SK-N-SH (cell line): ENCODE measurements around the gene SRGAP1. TPM values are rescaled to one million over a fixed set of nuclear protein-coding genes. Genes with fewer than 3 reads are reported as not detected.
"Not testable (repeated sequence)": the region's sequence is repeated elsewhere in the genome, so short reads cannot be mapped to it uniquely, and the experiment has no call there.

Experiments
- CTCF ChIA-PET: fragments of 300-600, 350-600 bp; formaldehyde crosslinking; extraction: SDS; loops from one replicate; lab custom pipeline; 2021; lab: Yijun Ruan, JAX
- POLR2A ChIA-PET: fragments of 350-600 bp; sonication (Branson Sonifier 250); formaldehyde crosslinking; extraction: SDS; loops from one replicate; lab custom pipeline; 2020; ENCODE audit warnings: antibody characterized with exemption, inconsistent platforms; lab: Yijun Ruan, JAX
- DNase-seq: peaks from one replicate; pipeline ENCODE4 v3.0.0; 2012
- H2AFZ ChIP-seq: fragments of 200-600 bp; sonication (generic); 2 replicates; pipeline ENCODE4 v1.8.1; 2016; ENCODE audit warnings: antibody characterized with exemption, mild to moderate bottlenecking, low read depth
- H3F3A ChIP-seq: fragments of 200-600 bp; sonication (generic); replicated peaks from 2 replicates; pipeline ENCODE3; 2016; ENCODE audit warnings: antibody characterized with exemption, mild to moderate bottlenecking; ENCODE audit not compliant: insufficient read depth
- H3K27ac ChIP-seq, 2 experiments: fragments of 200-500 bp in 1 of 2; fragments of 200-600 bp in 1 of 2; sonication (Bioruptor generic) in 1 of 2; sonication (generic), shearing (Covaris generic) in 1 of 2; 2 replicates each; pipeline versions ENCODE4 v1.5.1 to v1.6.1; 2014 to 2016; ENCODE audit warnings: low read depth in 2 of 2, inconsistent platforms in 1 of 2, low read length in 1 of 2, mild to moderate bottlenecking in 1 of 2, mixed read lengths in 1 of 2
- H3K27me3 ChIP-seq: fragments of 200-600 bp; sonication (generic), shearing (Covaris generic); 2 replicates; pipeline ENCODE4 v1.6.1; 2016; ENCODE audit warnings: mixed run types; ENCODE audit not compliant: insufficient read depth
- H3K36me3 ChIP-seq, 2 experiments: fragments of 200-500 bp in 1 of 2; fragments of 200-600 bp in 1 of 2; sonication (Bioruptor generic) in 1 of 2; sonication (generic) in 1 of 2; replicated peaks in 1 of 2; 2 replicates each; pipeline versions ENCODE3 to v1.5.1; 2014 to 2016; ENCODE audit warnings: low read length in 1 of 2, mild to moderate bottlenecking in 1 of 2; ENCODE audit not compliant: insufficient read depth in 2 of 2, control insufficient read depth in 1 of 2
- H3K4me1 ChIP-seq, 2 experiments: fragments of 200-500 bp in 1 of 2; fragments of 200-600 bp in 1 of 2; sonication (Bioruptor generic) in 1 of 2; sonication (generic), shearing (Covaris generic) in 1 of 2; 2 replicates each; pipeline versions ENCODE4 v1.5.1 to v1.6.1; 2014 to 2016; ENCODE audit warnings: low read depth in 1 of 2, low read length in 1 of 2, mixed run types in 1 of 2; ENCODE audit not compliant: insufficient read depth in 2 of 2, control insufficient read depth in 1 of 2
- H3K4me2 ChIP-seq: fragments of 200-600 bp; sonication (generic), shearing (Covaris generic); 2 replicates; pipeline ENCODE4 v1.6.1; 2017; ENCODE audit warnings: mixed run types
- H3K4me3 ChIP-seq, 2 experiments: fragments of 200-500 bp in 1 of 2; fragments of 200-600 bp in 1 of 2; sonication (Bioruptor generic) in 1 of 2; sonication (generic), shearing (Covaris generic) in 1 of 2; 2 replicates each; pipeline versions ENCODE4 v1.5.1 to v1.8.1; 2014 to 2016; ENCODE audit warnings: low read depth in 2 of 2, inconsistent platforms in 1 of 2, low read length in 1 of 2, mild to moderate bottlenecking in 1 of 2, mixed read lengths in 1 of 2, moderate library complexity in 1 of 2
- H3K79me2 ChIP-seq: fragments of 200-600 bp; sonication (generic); 2 replicates; pipeline ENCODE4 v1.8.1; 2017; ENCODE audit warnings: mild to moderate bottlenecking; ENCODE audit not compliant: insufficient read depth
- H3K9ac ChIP-seq: fragments of 200-600 bp; sonication (generic); 2 replicates; pipeline ENCODE4 v1.6.1; 2017; ENCODE audit warnings: mixed run types
- H3K9me2 ChIP-seq: fragments of 200-600 bp; sonication (generic); 2 replicates; pipeline ENCODE4 v1.6.1; 2017; ENCODE audit warnings: mixed run types
- H3K9me3 ChIP-seq: fragments of 200-600 bp; sonication (generic); 2 replicates; pipeline ENCODE4 v1.6.1; 2017; ENCODE audit warnings: mixed run types, mild to moderate bottlenecking, moderate library complexity
- H4K20me1 ChIP-seq: fragments of 200-600 bp; sonication (generic); 2 replicates; pipeline ENCODE4 v1.6.1; 2017; ENCODE audit warnings: mild to moderate bottlenecking, mixed run types; ENCODE audit not compliant: insufficient read depth
- ELF1 ChIP-seq: IDR thresholded peaks from 2 replicates; pipeline ENCODE4 v1.4.0; 2012
- FOXJ3 ChIP-seq: sonication (generic); formaldehyde crosslinking; IDR thresholded peaks from 2 replicates; pipeline ENCODE4 v1.5.1; 2020; ENCODE audit warnings: mild to moderate bottlenecking, missing genetic modification reagents
- NRF1 ChIP-seq: IDR thresholded peaks from 2 replicates; pipeline ENCODE4 v1.6.1; 2012; ENCODE audit warnings: low read depth, mild to moderate bottlenecking, low read length
- RCOR1 ChIP-seq: fragments of 150-350 bp; IDR thresholded peaks from 2 replicates; pipeline ENCODE4 v1.6.1; 2017; ENCODE audit warnings: antibody characterized with exemption, low read length
- RFX5 ChIP-seq: IDR thresholded peaks from 2 replicates; pipeline ENCODE4 v1.6.1; 2012; ENCODE audit warnings: mild to moderate bottlenecking, improper control_type of control experiment, low read length
- RXRA ChIP-seq: IDR thresholded peaks from 2 replicates; pipeline ENCODE4 v1.4.0; 2012; ENCODE audit warnings: low read depth, mild to moderate bottlenecking, borderline replicate concordance
- SIN3A ChIP-seq: IDR thresholded peaks from 2 replicates; pipeline ENCODE4 v1.6.1; 2012; ENCODE audit warnings: low read depth, mild to moderate bottlenecking, low read length, moderate library complexity, borderline replicate concordance
- SMC3 ChIP-seq: IDR thresholded peaks from 2 replicates; pipeline ENCODE4 v1.6.1; 2012; ENCODE audit warnings: low read depth, low read length, improper control_type of control experiment
- TCF12 ChIP-seq: IDR thresholded peaks from 2 replicates; pipeline ENCODE4 v1.4.0; 2012
- TEAD4 ChIP-seq: IDR thresholded peaks from 2 replicates; pipeline ENCODE4 v1.4.0; 2012; ENCODE audit warnings: mild to moderate bottlenecking, borderline replicate concordance; ENCODE audit not compliant: insufficient read depth
- YY1 ChIP-seq: IDR thresholded peaks from 2 replicates; pipeline ENCODE4 v1.4.0; 2012; ENCODE audit warnings: low read depth, mild to moderate bottlenecking
- WGBS: methylation state at CpG from one replicate; pipeline ENCODE4 v1.1.6; 2017; ENCODE audit warnings: low lambda C conversion rate; 5-methylcytosine and 5-hydroxymethylcytosine counted together
- polyA plus RNA-seq, 3 experiments: library from polyadenylated mRNA; depleted of rRNA; stranded (reverse); fragments of >200 nt; gene quantifications; 2 replicates each; pipeline ENCODE4 v1.2.3, GENCODE V29; 2012
- TF ChIP-seq, protein P1 (sequence below): IDR thresholded peaks from 2 replicates; pipeline ENCODE4 v1.4.0; 2012; ENCODE audit warnings: low read depth, borderline replicate concordance
- TF ChIP-seq, protein P2 (sequence below): IDR thresholded peaks from 2 replicates; pipeline ENCODE4 v1.6.1; 2012; ENCODE audit warnings: mild to moderate bottlenecking, low read depth, low read length, moderate library complexity
- TF ChIP-seq, protein P3 (sequence below): fragments of 150-350 bp; IDR thresholded peaks from 2 replicates; pipeline ENCODE4 v1.6.1; 2016; ENCODE audit warnings: mild to moderate bottlenecking, low read depth, low read length
- TF ChIP-seq, protein P4 (sequence below): IDR thresholded peaks from 2 replicates; pipeline ENCODE4 v1.4.0; 2012; ENCODE audit warnings: low read depth
- TF ChIP-seq, protein P5 (sequence below): IDR thresholded peaks from 2 replicates; pipeline ENCODE4 v1.4.0; 2012; ENCODE audit warnings: low read depth, borderline replicate concordance
- TF ChIP-seq, protein P6 (sequence below): fragments of 150-350 bp; IDR thresholded peaks from 2 replicates; pipeline ENCODE4 v1.6.1; 2017; ENCODE audit warnings: antibody characterized with exemption, low read length, low read depth, borderline replicate concordance

Gene SRGAP1
- polyA plus RNA-seq, 1 of the 3 experiments (the other 2 are of a cell fraction), result 2.6 TPM

DNA sequence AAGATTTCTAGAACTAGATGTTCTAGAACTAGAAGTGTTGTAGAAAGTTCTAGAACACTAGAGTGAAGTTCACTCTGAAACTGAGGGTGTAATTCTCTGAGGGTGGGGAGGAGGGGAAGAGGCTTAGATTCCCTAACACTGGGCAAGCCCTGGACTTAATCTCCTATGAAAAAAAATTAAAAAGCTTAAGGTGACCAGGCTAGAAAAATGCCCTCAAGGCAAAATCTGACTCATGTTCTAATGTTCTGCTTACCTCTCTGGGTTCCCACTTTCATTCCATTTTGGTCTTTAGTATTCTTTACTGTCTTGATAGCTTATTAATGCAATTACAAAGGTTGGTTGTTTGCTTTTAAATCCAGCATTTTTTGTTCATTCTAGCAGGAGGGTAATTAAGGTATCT lies 276.1 kb downstream of the SRGAP1 start:
- CTCF ChIA-PET, result interaction anchor here (1.2 to 1.3 kb wide), 2 partner anchors 10 to 276 kb away, joined by 3 to 4 read pairs; partner anchors contain the start of gene SRGAP1
- H3K4me3 ChIP-seq, result no peak overlapping the region
- no peaks in the 10 kb centered on the region for H3K9me2 ChIP-seq
- H3K27me3 ChIP-seq, result no peaks in the 10 kb centered on the region
- peaks cover 0 to 2% of the 10 kb centered on the region in 2 experiments; a peak in 2 of 4 replicates for H3K4me1 ChIP-seq
- H3K36me3 ChIP-seq, result peaks cover 0 to 10% of the 10 kb centered on the region in 2 experiments
- no peak overlapping the region for H2AFZ ChIP-seq
- H3F3A ChIP-seq, result peaks cover 5% of the 10 kb centered on the region
- H3K4me2 ChIP-seq, result no peak overlapping the region
- POLR2A ChIA-PET, result no interaction called here
- TF ChIP-seq TEAD4 (no peak), SIN3A (no peak), SMC3 (no peak), YY1 (no peak), ELF1 (no peak), RXRA (no peak), FOXJ3 (CRISPR knock-in tag) (no peak), RCOR1 (no peak), TCF12 (no peak), RFX5 (no peak), NRF1 (no peak)
- TF ChIP-seq, protein P1, sequence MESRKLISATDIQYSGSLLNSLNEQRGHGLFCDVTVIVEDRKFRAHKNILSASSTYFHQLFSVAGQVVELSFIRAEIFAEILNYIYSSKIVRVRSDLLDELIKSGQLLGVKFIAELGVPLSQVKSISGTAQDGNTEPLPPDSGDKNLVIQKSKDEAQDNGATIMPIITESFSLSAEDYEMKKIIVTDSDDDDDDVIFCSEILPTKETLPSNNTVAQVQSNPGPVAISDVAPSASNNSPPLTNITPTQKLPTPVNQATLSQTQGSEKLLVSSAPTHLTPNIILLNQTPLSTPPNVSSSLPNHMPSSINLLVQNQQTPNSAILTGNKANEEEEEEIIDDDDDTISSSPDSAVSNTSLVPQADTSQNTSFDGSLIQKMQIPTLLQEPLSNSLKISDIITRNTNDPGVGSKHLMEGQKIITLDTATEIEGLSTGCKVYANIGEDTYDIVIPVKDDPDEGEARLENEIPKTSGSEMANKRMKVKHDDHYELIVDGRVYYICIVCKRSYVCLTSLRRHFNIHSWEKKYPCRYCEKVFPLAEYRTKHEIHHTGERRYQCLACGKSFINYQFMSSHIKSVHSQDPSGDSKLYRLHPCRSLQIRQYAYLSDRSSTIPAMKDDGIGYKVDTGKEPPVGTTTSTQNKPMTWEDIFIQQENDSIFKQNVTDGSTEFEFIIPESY, result no peak
- TF ChIP-seq, protein P2, sequence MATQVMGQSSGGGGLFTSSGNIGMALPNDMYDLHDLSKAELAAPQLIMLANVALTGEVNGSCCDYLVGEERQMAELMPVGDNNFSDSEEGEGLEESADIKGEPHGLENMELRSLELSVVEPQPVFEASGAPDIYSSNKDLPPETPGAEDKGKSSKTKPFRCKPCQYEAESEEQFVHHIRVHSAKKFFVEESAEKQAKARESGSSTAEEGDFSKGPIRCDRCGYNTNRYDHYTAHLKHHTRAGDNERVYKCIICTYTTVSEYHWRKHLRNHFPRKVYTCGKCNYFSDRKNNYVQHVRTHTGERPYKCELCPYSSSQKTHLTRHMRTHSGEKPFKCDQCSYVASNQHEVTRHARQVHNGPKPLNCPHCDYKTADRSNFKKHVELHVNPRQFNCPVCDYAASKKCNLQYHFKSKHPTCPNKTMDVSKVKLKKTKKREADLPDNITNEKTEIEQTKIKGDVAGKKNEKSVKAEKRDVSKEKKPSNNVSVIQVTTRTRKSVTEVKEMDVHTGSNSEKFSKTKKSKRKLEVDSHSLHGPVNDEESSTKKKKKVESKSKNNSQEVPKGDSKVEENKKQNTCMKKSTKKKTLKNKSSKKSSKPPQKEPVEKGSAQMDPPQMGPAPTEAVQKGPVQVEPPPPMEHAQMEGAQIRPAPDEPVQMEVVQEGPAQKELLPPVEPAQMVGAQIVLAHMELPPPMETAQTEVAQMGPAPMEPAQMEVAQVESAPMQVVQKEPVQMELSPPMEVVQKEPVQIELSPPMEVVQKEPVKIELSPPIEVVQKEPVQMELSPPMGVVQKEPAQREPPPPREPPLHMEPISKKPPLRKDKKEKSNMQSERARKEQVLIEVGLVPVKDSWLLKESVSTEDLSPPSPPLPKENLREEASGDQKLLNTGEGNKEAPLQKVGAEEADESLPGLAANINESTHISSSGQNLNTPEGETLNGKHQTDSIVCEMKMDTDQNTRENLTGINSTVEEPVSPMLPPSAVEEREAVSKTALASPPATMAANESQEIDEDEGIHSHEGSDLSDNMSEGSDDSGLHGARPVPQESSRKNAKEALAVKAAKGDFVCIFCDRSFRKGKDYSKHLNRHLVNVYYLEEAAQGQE, result no peak
- TF ChIP-seq, protein P3, sequence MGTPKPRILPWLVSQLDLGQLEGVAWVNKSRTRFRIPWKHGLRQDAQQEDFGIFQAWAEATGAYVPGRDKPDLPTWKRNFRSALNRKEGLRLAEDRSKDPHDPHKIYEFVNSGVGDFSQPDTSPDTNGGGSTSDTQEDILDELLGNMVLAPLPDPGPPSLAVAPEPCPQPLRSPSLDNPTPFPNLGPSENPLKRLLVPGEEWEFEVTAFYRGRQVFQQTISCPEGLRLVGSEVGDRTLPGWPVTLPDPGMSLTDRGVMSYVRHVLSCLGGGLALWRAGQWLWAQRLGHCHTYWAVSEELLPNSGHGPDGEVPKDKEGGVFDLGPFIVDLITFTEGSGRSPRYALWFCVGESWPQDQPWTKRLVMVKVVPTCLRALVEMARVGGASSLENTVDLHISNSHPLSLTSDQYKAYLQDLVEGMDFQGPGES, result no peak
- TF ChIP-seq, protein P4, sequence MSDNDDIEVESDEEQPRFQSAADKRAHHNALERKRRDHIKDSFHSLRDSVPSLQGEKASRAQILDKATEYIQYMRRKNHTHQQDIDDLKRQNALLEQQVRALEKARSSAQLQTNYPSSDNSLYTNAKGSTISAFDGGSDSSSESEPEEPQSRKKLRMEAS, result no peak
- TF ChIP-seq, protein P5, sequence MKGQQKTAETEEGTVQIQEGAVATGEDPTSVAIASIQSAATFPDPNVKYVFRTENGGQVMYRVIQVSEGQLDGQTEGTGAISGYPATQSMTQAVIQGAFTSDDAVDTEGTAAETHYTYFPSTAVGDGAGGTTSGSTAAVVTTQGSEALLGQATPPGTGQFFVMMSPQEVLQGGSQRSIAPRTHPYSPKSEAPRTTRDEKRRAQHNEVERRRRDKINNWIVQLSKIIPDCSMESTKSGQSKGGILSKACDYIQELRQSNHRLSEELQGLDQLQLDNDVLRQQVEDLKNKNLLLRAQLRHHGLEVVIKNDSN, result no peak
- TF ChIP-seq, protein P6, sequence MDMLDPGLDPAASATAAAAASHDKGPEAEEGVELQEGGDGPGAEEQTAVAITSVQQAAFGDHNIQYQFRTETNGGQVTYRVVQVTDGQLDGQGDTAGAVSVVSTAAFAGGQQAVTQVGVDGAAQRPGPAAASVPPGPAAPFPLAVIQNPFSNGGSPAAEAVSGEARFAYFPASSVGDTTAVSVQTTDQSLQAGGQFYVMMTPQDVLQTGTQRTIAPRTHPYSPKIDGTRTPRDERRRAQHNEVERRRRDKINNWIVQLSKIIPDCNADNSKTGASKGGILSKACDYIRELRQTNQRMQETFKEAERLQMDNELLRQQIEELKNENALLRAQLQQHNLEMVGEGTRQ, result no peak
- no peak overlapping the region for H3K9ac ChIP-seq
- no peak overlapping the region for H3K27ac ChIP-seq
- no peaks in the 10 kb centered on the region for H3K9me3 ChIP-seq
- no peaks in the 10 kb centered on the region for H4K20me1 ChIP-seq
- DNase-seq, result no peak
- no peaks in the 10 kb centered on the region for H3K79me2 ChIP-seq

DNA sequence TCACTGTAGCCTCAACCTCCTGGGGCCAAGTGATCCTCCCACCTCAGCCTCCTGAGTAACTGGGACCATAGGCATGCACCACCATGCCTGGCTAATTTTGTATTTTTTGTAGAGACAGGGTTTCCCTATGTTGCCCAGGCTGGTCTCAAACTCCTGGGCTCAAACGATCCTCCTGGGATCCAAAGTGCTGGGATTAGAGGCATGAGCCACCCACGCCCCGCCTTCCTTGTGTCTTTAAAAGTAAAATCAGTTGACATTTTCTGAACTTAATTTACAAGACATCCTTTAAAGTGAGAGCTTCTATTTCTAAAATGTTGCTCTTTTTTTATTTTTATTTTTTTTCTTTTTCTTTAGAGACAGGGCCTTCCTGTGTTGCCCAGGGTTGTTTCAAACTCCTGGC lies 276.6 kb downstream of the SRGAP1 start:
- H3K9ac ChIP-seq, POLR2A ChIA-PET, H3K27ac ChIP-seq, H3K36me3 ChIP-seq, H4K20me1 ChIP-seq, H3K27me3 ChIP-seq, H3F3A ChIP-seq, H2AFZ ChIP-seq, H3K4me1 ChIP-seq, H3K79me2 ChIP-seq, DNase-seq, H3K4me3 ChIP-seq, H3K4me2 ChIP-seq, H3K9me3 ChIP-seq, H3K9me2 ChIP-seq: not testable (repeated sequence)
- CTCF ChIA-PET, result interaction anchor here (1.2 kb wide), 1 partner anchor 276 kb away, joined by 4 read pairs; the partner anchor contains the start of gene SRGAP1
- WGBS, result 88% methylated on average over 3 of the region's 3 CpGs
